NCI-H146 (cell line): ENCODE results near the gene NSUN7.

Source experiments
- DNase-seq: peaks from one replicate; lab custom pipeline; 2025; lab: John Stamatoyannopoulos, UW

NSUN7 gene

GRCh38 chr4:40822420-40823166, 72.8 kb downstream of the NSUN7 start:
- DNase-seq, result no peak

GRCh38 chr4:40825014-40825838, 75.5 kb downstream of the NSUN7 start:
- no peak for DNase-seq

- DNase-seq, result no peak
Measured at GRCh38 chr4:40826821-40827220, 77.1 kb downstream of the NSUN7 start.

GRCh38 chr4:40827758-40828157, 78.0 kb downstream of the NSUN7 start:
- no peak for DNase-seq

GRCh38 chr4:40828661-40829060, 78.9 kb downstream of the NSUN7 start:
- no peak for DNase-seq

GRCh38 chr4:40829586-40829985, 79.8 kb downstream of the NSUN7 start:
- DNase-seq, result no peak

GRCh38 chr4:40831146-40831907, 81.6 kb downstream of the NSUN7 start:
- no peak for DNase-seq

GRCh38 chr4:40832175-40832574, 82.4 kb downstream of the NSUN7 start:
- DNase-seq, result no peak

GRCh38 chr4:40833212-40833611, 83.5 kb downstream of the NSUN7 start:
- DNase-seq, result no peak

GRCh38 chr4:40837094-40837870, 87.5 kb downstream of the NSUN7 start:
- DNase-seq, result no peak

GRCh38 chr4:40838742-40839141, 89.0 kb downstream of the NSUN7 start:
- no peak for DNase-seq

- DNase-seq, result peak; percentile 68
Measured at GRCh38 chr4:40840255-40840984, 90.7 kb downstream of the NSUN7 start.

- DNase-seq, result peak; percentile 91
Measured at GRCh38 chr4:40840985-40841571, 91.3 kb downstream of the NSUN7 start.

- peak; percentile 41 for DNase-seq
Measured at GRCh38 chr4:40842318-40842717, 92.6 kb downstream of the NSUN7 start.

GRCh38 chr4:40842725-40843423, 93.1 kb downstream of the NSUN7 start:
- peak; percentile 56 for DNase-seq

- peak; percentile 9 for DNase-seq
Measured at GRCh38 chr4:40843696-40844095, 93.9 kb downstream of the NSUN7 start.

- DNase-seq, result no peak
Measured at GRCh38 chr4:40844261-40844660, 94.5 kb downstream of the NSUN7 start.

GRCh38 chr4:40845154-40845835, 95.5 kb downstream of the NSUN7 start:
- no peak for DNase-seq

- DNase-seq, result no peak
Measured at GRCh38 chr4:40846532-40846931, 96.8 kb downstream of the NSUN7 start.
